ENCODE data around the gene ZER1.
A peak's percentile ranks its signal among the peaks of the same experiment; 100 is the strongest.
"Not testable (repeated sequence)": the region's sequence is repeated elsewhere in the genome, so short reads cannot be mapped to it uniquely, and the experiment has no call there.

The ZER1 gene

GRCh38 chr9:128790536-128790935 is 18.8 kb upstream of the ZER1 start:
- DNase-seq (ENCODE audit: low read depth, low spot score), result no peak
- H3K27ac ChIP-seq, result no peak overlapping the region

DNA sequence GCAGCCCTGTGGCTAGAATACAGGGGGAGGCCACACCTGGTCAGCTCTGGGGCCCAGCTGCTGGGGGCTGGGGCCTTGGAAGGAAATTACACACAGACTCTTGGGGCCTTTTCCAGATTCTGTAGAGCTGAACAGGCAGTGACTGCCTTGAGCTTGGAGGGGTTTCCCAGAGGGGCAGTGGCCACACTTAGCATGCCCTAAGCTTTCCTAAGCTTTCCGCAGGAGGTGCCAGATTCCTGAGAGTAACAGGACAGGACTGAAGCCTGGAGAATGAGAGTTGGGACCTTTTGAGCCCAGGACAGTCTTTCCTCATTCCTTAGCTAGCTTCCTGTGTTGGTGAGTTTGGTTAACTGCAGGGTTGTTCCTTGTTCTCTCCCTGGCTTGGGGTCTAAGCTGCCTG is 16.7 kb upstream of the ZER1 start:
- no peak overlapping the region for H3K27ac ChIP-seq
- DNase-seq (ENCODE audit: low read depth, low spot score), result no peak

- H3K27ac ChIP-seq, result peak overlapping the region; percentile 56
- no peak for DNase-seq (ENCODE audit: low read depth, low spot score)
These were observed 15.9 kb upstream of the ZER1 start for GRCh38 chr9:128787659-128788058.

GRCh38 chr9:128786681-128787601 is 15.2 kb upstream of the ZER1 start, which contains the start of gene TBC1D13:
Gene TBC1D13 (plus strand): TSS chr9:128787253. CDS start chr9:128787354, 101 bp downstream.
- no peak for DNase-seq (ENCODE audit: low read depth, low spot score)
- peak within 1 kb of the TSS; percentile 56 for H3K27ac ChIP-seq

DNA sequence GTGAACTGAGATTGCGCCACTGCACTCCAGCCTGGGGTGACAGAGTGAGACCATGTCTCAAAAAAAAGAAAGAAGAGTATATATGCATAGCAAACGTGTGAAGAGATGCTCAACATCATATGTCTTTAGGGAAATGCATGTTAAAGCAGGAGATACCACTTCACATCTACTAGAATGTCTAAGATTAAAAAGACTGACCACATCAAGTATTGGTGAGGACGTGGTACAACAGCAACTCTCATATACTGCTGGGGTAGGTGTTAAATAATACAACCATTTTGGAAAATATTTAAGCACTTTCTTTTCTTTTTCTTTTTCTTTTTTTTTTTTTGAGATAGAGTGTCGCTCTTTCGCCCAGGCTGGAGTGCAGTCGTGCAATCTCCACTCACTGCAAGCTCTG is 13.7 kb upstream of the ZER1 start:
- H3K27ac ChIP-seq, result no peak overlapping the region
- no peak for DNase-seq (ENCODE audit: low read depth, low spot score)

GRCh38 chr9:128782669-128783068 is 10.9 kb upstream of the ZER1 start:
- no peak for DNase-seq (ENCODE audit: low read depth, low spot score)
- no peak overlapping the region for H3K27ac ChIP-seq

GRCh38 chr9:128781187-128782070 is 9.7 kb upstream of the ZER1 start:
- H3K27ac ChIP-seq, result no peak overlapping the region
- no peak for DNase-seq (ENCODE audit: low read depth, low spot score)

DNA sequence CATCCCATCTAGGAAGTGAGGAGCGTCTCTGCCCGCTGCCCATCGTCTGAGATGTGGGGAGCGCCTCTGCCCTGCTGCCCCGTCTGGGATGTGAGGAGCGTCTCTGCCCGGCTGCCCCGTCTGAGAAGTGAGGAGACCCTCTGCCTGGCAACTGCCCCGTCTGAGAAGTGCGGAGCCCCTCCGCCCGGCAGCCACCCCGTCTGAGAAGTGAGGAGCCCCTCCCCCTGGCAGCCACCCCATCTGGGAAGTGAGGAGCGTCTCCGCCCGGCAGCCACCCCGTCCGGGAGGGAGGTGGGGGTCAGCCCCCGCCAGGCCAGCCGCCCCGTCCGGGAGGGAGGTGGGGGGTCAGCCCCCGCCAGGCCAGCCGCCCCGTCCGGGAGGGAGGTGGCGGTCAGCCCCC is 8.4 kb upstream of the ZER1 start:
- not testable (repeated sequence) for DNase-seq (ENCODE audit: low read depth, low spot score); H3K27ac ChIP-seq

DNA sequence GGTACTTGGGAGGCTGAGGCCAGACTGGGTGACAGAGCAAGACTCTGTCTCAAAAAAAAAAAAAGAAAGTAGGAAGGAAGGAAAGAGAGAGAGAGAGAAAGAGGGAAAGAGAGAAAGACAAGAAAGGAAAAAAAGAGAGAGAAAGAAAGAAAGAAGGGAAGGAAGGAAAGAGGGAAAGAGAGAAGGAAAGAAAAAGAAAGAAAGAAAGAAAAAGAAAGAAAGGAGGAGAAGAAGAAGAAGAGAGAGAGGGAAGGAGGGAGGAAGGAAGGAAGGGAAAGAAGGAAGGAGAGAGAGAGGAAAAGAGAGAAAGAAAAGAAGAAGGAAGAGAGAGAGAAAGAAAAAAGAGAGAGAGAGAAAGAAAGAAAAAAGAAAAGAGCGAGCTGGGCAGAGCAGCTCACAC is 3.1 kb upstream of the ZER1 start:
- no peak for DNase-seq (ENCODE audit: low read depth, low spot score)
- no peak overlapping the region for H3K27ac ChIP-seq

DNA sequence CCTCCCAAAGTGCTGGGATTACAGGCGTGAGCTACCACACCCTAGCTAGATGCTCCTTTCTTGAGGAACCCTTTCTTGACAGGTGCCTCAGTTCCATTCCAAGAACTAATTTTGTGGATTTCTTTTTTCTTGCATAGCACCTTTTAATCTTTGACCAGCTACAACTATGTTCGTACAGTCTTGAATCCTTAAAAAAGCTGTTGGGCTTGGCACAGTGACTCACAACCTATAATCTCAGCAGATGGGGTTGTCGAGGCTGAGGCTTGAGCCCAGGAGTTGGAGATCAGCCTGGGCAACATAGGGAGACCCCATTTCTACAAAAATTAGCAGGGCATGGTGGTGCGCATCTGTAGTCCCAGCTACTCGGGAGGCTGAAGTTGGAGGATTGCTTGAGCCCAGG is 1.3 kb upstream of the ZER1 start:
- DNase-seq (ENCODE audit: low read depth, low spot score), result no peak
- no peak overlapping the region for H3K27ac ChIP-seq

DNA sequence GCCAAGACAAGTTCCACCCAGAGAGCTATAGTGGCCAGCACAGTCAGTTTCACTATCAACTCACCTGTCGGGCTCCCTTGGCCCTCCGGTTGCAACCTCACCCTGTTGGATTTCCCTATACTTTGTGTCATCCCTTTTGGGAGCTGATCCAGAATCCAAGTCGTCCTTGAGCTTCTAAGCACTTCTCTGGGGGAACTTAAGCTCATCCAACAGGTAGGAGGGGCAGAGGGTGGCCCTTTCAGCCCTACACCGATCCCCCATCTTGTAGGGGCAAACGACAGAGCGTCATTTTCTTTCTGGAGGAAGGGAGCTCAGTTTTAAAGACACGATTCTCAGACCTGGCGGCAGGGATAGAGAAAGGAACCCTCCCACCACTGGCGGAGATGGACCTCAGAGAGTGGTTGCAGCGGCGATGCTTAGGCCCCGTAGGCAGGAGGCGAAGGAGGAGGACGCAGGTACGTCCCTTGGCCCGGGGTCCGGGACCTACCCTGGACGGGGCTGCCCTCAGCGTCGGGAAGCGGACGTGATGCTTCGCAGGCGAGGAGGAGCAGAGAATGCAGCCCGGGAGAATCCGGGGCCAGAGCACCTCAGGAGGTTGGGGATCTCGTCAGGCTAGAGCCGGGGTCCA is 519 bp downstream of the ZER1 start:
- peak overlapping the region; percentile 89 for H3K27ac ChIP-seq
- no peak for DNase-seq (ENCODE audit: low read depth, low spot score)

DNA sequence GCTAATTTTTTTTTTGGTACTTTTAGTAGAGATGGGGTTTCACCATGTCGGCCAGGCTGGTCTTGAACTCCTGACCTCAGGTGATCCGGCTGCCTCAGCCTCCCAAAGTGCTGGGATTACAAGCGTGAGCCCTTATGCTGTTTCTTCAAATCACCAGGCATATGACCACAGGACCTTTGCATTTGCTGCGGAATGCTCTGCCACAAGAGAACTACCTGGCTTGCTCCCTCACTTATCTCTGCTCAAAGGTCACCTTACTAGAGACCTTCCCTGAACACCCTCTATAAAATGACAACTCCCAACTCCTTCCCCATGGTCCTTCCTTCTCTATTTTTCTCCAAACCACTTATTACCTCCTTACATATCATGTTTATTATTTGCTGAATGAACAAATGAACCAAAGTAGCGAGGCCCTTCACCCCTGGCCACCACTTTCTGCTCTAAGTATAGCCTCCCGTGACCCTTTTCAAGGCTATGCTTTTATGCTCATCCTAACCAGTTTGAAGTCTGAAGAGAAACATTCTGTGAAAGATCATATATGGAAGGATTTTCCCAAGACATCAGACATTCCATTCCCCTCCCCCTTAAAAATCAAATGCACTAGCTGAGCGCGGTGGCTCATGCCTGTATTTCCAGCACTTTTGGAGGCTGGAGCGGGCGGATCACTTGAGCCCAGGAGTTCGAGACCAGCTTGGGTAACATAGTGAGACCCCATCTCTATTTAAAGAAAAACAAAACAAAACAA is 1.3 kb downstream of the ZER1 start:
- peak overlapping the region; percentile 89 for H3K27ac ChIP-seq
- DNase-seq (ENCODE audit: low read depth, low spot score), result no peak

- DNase-seq (ENCODE audit: low read depth, low spot score), result no peak
- H3K27ac ChIP-seq, result no peak overlapping the region
These were observed 3.1 kb downstream of the ZER1 start for GRCh38 chr9:128768606-128769005.

DNA sequence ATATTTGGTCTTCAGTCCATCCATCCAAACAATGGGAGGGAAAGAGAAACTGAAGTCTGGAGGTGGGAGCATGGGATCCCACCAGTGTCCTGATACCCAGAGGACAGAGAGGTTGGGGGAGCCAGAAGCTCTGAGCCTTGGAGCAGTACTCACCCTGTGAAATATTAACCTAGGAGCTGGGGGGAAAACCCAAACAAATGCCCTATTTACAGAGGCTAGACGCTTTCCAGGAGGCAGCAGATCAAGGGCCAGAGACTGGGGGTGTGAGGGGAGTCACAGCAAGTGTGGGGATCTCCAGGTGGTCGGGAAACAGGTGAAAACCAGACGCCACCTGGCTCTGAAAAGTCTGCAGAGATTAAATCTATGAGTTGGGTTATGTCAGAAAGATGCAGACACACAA is 6.2 kb downstream of the ZER1 start:
- DNase-seq (ENCODE audit: low read depth, low spot score), result no peak

DNA sequence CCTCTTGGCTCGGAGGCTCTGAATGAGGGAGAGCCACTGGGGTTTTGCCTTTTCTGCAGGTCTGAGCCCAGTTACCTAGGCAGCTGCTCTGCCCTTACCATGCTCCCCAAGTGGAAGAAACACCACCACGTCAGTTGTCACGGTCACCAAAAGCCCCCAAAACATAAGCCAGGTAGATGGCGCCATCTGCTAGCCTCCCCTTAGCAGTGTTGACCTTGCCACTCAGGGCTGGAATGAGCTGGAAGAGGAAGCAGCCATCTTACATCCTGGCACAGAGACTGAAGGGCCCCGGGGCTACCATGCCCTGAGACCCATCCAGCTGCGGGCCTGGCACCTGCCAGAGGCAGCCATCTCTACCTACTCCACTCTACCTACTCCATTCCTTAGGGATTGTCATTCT is 7.4 kb downstream of the ZER1 start:
- no peak for DNase-seq (ENCODE audit: low read depth, low spot score)
- H3K27ac ChIP-seq, result no peak overlapping the region

More for the DNA sequence above, 6.2 kb downstream of the ZER1 start:
- no peak overlapping the region for H3K27ac ChIP-seq

GRCh38 chr9:128762671-128763449 is 8.9 kb downstream of the ZER1 start:
- DNase-seq (ENCODE audit: low read depth, low spot score), result no peak
- no peak overlapping the region for H3K27ac ChIP-seq

DNA sequence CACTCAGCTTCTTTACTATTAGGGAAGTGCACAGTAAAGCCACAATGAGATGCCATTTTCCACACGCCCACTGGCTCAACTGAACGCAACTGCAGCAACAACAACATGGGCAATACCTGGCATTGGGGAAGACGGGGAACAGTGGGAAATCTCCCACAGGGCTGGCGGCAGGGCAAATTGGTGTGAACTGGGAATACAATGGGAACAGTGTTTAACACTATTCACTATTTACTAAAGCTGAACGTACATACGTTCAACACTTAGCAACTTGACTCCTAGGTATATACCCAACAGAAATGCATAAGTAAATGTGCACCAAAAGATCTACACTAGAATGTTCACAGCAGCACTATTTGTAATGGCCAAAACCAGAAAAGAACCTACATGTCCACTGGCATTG is 14.1 kb downstream of the ZER1 start:
- DNase-seq (ENCODE audit: low read depth, low spot score), result no peak
- no peak overlapping the region for H3K27ac ChIP-seq

- DNase-seq (ENCODE audit: low read depth, low spot score), result no peak
These were observed 18.1 kb downstream of the ZER1 start for GRCh38 chr9:128753627-128754026.

DNA sequence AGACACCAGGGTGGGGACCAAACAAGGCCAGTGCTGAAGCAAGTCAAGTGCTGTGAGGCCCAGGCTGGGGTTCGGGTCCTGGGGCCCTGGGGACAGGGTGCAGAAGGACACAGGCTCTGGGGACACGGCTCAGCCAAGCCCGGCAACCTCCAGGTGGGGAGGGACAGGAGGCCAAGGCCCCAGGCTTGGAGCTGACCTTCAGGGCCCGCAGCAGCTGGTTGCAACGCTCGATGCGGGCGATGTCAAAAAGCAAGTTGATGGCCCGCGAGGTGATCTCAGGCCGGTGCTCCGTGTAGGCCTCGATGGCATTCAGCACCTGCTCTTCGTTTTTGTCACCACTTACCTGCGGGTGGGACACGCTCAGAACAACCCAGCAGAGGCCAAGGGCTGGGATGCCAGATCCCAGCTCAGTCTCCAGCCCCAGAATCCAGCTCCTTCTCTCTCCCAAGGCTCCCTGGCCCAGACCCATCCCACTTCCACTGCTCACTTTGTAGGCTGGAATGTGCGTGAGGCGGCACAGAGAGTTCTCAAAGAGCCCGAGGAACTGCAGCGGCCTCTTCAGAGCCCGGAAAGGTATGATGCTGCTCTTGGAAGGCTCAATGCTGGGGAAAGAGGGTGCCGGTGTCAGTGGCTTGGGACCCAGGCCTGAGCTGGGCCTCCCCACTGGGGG is 20.7 kb downstream of the ZER1 start:
- no peak for DNase-seq (ENCODE audit: low read depth, low spot score)
- no peak overlapping the region for H3K27ac ChIP-seq

More at GRCh38 chr9:128753627-128754026, 18.1 kb downstream of the ZER1 start:
- no peak overlapping the region for H3K27ac ChIP-seq
